CD4-positive, alpha-beta T cell treated with Interleukin-21 for 1 hour (primary cell): Measurements from ENCODE around the gene FADD.
"Not testable (repeated sequence)": the region's sequence is repeated elsewhere in the genome, so short reads cannot be mapped to it uniquely, and the experiment has no call there.

Source experiments
- DNase-seq: peaks from one replicate; pipeline ENCODE4 v3.0.0-alpha.2; 2020

The FADD gene

DNA sequence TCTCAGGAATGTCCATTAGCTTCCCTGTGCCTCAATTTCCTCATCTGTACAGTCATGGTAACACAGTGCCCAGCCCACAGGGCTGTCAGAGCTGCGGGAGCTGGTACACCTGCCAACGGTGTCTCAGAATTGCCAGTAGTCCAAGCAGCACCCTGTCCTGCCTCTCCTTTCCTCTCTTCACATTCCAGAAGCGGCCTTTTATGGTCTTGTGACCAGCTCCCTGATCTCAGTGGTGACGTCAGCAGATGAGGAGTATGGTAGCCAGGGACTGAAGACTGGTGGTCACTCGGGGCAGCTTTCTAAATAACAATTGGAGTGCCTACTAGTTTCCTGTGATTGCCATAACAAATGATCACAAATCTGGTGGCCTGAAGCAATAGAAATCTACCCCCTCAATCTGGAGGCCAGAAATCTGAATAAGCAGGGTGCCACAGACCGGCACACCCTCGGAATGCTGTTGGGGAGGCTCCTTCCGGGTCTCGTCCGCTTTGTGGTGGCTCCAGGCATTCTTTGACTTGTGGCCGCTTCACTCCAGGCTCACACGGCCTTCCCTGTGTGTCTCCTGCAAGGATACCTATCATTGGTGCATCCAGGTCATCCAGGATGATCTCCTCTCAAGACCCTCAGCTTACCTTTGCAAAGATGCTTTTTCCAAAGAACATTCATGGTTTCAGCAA lies 2.1 kb downstream of the FADD start:
- DNase-seq: no peak

DNA sequence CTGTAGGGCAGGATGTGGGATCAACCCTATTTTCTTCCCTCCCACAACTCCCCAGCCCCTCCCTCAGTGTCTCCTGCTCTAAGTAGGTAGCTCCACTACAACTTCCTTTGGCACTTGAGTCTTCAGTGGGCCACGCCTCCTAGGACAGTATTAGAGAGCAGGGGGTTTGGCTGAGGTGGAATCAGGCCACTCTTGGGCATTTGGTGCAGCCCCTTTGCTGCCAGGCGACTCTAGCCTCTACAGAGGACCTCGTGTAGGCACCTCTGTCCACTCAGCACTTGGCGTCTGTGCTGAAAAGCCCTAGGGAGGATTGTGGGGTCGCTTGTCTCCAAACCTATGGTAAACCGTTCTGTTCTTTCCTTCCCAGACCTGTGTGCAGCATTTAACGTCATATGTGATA lies 2.7 kb downstream of the FADD start:
- DNase-seq: no peak

DNA sequence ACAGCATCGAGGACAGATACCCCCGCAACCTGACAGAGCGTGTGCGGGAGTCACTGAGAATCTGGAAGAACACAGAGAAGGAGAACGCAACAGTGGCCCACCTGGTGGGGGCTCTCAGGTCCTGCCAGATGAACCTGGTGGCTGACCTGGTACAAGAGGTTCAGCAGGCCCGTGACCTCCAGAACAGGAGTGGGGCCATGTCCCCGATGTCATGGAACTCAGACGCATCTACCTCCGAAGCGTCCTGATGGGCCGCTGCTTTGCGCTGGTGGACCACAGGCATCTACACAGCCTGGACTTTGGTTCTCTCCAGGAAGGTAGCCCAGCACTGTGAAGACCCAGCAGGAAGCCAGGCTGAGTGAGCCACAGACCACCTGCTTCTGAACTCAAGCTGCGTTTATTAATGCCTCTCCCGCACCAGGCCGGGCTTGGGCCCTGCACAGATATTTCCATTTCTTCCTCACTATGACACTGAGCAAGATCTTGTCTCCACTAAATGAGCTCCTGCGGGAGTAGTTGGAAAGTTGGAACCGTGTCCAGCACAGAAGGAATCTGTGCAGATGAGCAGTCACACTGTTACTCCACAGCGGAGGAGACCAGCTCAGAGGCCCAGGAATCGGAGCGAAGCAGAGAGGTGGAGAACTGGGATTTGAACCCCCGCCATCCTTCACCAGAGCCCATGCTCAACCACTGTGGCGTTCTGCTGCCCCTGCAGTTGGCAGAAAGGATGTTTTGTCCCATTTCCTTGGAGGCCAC lies 3.3 kb downstream of the FADD start:
- DNase-seq: no peak

DNA sequence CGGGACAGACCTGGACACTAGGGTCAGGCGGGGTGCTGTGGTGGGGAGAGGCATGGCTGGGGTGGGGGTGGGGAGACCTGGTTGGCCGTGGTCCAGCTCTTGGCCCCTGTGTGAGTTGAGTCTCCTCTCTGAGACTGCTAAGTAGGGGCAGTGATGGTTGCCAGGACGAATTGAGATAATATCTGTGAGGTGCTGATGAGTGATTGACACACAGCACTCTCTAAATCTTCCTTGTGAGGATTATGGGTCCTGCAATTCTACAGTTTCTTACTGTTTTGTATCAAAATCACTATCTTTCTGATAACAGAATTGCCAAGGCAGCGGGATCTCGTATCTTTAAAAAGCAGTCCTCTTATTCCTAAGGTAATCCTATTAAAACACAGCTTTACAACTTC lies 3.9 kb downstream of the FADD start:
- no peak for DNase-seq

DNA sequence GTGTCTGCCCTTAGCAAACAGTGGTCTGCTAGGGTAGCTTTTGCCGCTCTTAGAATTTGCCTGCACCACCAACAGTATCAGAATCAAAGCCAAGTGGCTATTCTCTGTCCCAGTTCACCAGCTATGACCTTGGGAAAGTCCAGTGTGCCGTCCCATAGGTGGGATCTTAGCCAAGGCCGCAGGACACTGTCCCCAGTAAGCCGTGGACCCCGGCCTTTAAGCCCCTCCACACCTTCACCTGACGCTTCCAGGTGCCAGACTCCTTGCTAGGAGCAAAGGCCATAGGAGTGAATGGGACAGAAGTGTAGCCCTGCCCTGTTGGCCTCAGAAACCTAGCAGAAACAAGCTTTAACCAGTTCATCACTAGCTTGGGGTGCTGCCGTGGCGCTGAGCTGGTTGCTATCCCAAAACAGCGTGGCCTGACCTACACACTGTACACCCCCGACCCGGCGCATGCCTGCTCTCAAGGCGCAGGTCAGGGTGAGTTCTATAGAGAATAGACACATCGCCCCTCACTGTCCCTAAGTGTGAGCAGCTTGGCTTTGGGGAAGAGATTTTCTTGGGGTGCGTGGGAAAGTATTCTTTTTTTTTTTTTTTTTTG lies 4.5 kb downstream of the FADD start:
- DNase-seq: no peak

DNA sequence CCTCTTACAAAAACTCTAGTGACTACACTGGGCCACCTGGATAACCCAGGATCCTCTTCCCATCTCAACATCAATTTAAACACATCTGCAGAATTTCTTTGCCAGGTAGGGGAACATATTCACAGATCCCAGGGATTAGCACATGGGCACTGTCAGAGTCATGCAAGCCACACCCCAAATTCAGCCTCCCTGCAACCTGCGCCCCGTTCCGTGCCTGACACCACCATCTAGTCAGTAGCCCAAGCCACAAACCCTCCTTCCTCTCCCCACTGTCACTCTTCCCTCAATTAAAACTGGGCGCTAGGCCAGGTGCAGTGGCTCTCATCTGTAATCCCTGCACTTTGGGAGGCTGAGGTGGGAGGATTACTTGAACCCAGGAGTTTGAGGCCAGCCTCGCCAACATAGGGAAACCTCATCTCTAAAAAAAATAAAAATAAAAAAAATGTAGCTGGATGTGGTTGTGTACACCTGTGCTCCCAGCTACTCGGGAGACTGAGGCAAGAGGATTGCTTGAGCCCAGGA lies 6.4 kb downstream of the FADD start:
- no peak for DNase-seq

DNA sequence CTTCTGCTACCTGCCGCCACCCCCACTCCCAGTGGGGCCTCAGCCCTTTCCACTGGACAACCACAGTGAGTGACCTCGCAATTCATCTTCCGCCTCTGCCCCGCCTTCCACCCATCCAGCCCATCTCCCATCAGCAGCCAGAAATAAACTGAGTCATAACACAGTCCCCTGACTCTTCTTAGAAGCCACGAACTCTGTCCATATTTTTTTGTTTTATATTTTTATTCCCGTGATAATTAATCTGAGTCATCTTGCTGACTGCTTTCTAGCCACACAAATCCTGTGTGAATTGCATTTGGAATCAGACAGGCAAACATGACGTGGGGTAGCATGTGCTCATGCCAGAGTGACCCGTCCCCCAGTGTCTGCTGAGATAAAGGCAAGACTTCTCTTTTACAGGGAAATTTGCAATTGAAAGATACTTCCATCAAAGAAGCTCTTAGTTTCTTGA lies 7.0 kb downstream of the FADD start:
- no peak for DNase-seq

DNA sequence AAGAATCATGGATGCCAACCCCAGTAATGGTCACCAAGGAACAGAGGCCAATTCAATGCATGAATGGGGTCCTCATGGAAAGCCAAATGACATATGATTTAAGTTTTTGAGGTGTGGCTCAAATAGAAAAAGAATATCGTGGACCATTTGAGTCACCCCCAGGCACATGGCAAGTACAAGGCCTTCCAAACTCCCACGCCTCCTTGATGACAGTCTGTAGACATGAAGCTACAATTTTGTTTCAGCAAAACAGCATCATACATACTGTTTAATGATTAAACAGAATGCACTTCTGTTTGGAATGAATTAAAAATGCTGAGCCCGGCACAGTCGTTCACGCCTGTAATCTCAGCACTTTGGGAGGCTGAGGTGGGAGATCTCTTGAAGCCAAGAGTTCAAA lies 7.4 kb downstream of the FADD start:
- DNase-seq: no peak

DNA sequence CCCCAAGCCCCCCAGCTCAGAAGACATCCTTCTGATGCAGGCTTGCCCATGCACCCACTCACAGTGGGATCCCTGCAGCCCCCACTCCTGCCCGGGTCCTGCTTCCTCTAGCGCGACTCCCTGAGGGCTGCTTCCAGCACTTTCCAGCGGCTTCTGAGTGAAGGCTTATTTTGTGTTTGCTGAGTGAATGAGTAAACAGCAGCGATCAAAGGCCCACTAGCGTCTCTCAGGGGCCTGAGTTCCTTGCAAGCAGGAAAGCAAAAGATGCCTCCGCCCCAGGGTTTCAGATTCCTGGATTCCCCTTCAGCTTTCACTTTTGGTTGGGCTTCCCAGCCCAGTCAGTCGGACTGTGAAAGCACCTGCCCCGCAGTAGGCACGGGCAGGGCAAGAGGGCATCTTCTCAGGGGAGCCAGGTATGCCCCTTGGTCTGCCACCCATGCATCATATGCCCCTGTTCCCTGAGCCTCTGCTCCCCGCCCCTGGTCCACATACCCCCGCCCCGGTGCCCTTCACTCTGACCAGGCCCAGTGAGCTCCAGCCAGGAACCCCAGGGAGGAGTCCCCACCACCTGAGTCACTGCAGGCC lies 9.2 kb downstream of the FADD start:
- DNase-seq: no peak

DNA sequence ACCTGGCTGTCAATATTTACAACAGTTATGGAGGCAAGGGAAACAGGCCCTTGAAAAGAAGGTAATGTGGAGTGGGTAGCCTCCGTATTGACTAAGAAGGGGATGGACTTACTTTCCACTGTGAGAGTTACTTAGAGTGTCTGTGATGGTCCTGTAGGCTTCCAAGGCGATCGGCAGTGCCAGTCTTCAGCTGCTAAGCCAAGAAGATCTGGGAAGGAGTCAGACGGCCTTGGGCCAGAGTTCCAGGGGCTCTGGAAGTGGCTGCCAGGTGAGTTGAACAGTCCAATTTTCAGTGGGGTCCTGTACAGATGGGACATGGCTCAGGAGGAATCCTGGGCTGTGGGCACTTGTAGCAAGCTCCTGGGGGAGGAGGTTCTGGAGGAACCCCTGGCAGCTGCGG lies 14.3 kb downstream of the FADD start:
- not testable (repeated sequence) for DNase-seq

DNA sequence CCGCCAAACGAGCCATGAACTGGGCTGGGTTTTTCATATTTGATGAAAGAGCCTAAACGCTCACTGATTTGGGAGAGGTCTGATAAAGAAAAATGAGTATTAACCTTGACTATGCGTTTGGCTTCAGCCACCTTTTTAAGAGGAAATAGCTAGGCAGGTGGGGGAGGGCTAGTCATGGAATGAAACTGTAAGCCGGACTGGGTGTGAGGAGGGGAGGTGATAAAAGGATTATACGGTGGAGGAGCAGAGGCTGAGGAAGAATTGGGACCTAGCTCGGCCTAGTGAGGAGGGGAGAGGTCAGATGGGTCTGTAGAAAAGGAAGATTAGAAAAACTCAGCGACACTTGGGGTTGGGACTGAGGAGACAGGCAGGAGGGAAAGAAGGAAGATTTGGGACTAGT lies 15.0 kb downstream of the FADD start:
- not testable (repeated sequence) for DNase-seq

DNA sequence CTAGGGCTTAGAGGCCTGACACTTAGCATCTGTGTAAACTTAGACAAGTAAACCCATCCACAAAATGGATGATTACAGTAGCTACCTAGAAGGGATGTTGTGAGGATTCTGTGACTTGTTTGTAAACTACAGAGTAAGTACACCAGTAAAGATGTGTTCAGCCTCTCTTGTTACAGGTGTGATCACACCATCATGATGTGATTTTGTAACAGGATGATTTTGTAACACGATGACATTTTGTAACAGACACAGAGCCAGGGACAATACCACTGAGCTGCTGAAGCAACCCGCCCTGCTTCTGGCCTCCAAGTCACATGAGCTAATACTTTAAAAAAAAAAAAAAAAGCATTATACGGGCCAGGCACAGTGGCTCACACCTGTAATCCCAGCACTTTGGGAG lies 17.0 kb downstream of the FADD start:
- DNase-seq: no peak

DNA sequence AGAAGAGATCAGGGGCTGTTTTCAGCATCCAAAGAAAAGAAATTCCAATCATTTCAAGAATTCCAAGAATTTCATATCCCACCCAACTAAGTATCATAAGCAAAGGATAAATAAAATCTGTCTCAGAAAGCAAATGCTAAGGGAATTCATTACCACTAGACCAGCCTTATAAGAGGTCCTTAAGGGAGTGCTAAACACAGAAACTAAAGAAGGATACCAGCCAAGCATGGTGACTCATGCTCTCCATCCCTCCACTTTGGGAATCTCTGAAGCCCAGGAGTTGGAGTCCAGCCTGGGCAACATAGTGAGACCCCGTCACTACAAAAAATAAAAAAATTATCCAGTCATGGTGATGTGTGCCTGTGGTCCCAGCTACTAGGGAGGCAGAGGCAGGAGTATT lies 17.8 kb downstream of the FADD start:
- DNase-seq: no peak

DNA sequence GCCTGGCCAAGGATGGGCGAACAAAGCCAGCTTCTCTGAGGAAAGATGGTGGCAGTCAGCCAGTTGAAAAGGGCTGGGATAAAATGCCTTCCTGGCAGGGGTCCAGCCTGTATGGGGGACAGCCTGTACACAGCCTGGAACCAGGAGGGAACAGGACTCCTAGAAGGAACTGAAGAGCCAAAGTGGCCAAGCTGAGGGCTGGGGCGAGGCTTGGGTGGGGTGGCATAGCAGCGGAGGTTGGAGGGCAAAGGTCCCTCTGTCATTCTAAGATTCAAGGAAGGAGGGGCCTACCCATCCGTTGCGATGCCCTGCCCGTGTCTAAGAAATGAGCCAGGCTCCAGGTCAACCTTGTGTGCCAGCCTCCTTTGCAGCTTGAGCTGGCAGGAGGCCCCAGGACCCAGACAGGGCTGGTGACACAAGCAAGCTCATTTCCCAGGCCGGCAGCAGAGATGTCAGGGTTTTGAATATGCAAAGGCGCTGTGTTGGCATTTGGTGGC lies 22.6 kb downstream of the FADD start:
- no peak for DNase-seq

DNA sequence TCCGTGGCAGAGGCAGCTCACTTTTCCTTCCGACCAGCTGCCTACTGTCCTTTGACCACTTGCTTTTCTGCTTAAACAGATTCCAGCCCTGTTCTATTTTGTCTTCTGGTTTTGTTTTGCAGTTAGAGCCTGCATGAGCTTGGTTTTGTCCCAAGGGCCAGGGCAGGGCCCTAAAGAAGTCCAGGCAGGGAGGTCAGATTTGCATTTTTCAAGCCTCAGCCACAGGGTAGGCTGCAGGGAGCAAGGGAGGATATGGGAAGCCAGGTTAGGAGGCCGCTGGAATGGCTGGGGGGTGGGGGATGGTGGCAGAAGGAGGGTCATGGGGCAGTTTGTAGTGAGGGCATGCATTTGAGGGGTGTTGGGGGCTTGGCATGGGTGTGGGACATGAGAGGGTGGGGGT lies 23.1 kb downstream of the FADD start:
- DNase-seq: no peak

DNA sequence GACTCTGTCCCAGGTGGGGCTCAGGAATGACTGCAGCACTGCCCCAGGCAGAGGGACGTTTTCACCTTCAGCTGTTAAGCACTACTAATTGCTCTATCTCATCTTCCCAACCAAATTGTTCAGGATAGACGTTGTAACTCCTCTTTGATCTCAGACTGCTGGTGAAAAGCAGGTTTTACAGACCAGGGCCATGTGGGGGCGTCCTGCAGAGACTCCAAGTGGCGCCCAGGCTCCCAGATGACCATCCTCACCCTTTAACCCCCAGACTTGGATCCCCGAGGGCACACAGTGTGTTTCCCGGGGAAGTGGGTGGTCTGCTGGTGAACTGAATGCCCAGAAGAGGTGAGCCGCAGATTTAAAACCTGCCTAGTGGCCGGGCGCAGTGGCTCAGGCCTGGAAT lies 23.9 kb downstream of the FADD start:
- no peak for DNase-seq

DNA sequence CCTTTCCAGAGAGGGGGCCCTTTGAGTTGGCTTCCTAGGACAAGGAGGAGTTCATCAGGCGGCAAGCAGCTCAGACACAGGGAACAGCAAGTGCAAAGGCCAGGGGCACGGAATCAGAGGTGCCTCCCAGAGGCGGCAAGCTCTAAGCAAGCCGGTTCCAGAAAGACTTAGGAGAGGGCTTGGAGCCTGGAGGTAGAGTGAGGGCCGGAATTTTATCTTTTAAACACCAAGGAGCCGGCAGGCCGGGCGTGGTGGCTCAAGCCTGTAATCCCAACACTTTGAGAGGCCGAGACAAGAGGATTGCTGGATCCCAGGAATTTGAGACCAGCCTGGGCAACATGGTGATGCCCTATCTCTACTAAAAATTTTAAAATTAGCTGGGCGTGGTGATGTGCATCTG lies 26.6 kb downstream of the FADD start:
- DNase-seq: no peak

DNA sequence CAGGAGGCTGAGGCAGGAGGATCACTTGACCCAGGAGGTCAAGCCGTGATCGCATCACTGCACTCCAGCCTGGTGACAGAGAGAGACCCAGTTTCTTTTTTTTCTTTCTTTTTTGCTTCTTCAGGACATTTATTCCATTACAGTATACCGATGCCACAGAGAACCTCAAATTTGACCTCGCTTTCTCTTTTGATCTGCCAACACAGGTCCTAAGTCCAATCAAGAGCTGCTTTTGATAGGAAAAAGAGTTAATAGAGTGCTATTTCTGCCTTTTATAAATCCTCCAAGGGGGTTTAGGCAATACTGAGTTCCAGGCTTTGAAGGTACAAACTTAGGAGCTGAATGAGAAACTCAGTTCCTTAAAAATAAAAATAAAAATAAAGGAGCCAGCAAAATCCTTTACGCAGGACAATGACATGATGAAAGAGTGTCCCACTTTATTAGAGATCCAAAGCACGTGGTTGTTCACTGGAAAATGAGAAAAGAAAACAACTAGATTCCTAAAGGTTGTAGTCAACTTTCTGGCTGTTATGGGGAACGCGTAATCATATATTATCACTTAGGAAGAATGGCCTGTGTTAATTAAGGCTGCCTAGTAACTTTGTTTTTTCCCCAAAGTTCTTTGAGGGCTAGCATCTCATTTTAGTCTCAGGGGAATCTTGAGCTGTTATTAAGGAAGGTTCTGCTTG lies 27.2 kb downstream of the FADD start:
- DNase-seq: no peak

DNA sequence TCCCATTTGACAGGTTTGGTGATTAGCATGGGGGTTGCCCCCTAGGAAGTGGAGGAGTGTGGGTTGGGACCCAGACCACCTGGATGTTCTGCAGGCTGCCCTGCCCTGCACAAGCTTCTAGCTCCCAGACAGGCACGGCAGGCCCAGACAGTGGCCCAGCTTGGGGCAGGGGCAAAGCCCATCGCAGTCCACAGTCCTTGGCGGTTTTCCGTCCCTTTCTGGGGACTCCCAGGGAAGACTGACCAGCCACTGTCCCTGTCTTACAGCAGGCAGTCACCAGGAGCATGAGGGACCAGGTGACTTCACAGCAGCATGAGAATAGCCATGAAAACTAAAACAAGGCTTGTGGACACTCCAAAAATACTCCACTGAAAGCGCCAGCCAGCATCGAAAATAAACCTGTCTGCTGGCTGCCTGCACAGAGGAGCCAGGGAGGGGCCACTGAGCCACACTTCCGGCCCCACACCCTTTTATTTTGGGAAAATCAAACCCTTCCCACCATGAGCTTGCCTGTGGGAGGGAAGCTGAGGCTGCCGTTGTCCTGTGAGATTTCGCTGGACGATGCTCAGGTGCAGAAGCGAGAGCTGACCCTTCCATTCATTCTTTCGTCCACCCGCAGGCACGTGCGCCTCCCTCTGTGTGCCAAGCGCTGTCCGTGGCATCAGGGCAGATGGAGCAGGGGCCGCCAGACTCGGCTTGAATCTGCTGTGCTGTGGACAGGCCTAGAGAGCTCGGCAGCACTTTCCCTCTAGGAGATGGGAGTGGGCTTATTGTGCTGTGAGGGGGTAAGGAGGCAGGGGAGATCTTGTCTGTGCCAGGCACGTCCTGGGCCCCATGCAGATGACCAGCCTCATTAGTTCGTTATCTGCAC lies 28.0 kb downstream of the FADD start:
- DNase-seq: no peak

DNA sequence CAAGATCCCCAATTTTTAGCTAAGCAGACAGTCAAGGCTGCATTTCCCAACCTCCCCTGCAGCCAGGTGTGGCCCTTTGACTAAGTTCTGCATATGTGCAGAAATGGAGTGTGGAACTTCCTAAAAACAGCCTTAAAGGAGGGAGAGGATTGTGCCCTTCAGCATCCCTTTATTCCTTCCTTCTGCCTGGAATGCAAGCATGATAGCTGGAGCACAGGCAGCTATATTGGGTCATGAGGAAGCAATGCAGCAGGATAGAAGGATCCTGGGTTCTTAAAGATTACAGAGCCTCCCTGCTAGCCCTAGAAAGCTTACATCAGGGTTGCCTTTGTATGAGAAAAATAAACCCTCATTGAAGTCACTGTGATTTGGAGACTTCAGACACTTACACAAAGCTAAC lies 29.9 kb downstream of the FADD start:
- no peak for DNase-seq

DNA sequence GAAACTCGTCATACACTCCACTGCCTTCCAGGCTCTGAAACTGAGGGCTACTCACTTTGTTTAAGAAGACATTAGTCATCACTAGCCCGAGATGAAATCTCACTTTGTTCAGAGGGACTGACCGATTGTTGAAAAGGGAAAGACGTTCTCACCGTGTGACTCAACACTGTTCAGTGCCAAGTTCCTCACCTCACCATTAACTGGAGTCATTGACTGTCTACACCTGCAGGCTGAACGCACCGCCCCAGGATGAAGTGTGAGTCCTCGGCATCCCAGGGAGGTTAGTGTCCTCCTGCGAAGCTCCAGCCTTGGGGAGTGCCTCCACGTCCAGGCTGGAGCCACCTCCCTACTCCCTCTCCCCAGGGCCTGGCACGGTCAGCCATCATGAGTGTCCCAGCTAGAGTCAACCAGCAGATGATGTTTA lies 30.4 kb downstream of the FADD start:
- no peak for DNase-seq

DNA sequence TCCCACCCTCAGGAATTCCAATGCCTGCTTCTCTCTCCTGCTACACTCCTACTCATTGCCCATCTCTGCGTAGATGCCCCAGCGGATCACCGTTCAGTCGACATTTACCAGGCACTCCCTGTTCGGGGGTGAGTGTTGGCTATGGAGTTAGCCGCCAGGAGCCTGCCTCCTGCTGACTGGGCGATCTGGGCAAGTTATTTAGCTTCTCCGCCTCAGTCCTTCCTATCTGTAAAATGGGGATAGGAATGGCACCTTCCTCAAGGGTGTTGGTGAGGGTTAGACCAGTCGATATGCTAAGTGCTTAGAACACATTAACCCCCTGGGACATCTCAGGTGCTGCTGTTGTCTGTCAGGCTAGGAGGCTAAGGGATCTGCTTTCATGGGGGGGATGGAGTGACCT lies 30.9 kb downstream of the FADD start:
- no peak for DNase-seq
